Progenitor cell of endocrine pancreas (in vitro differentiated cells): ENCODE data around the gene IFNA6. TPM values are rescaled to one million over a fixed set of nuclear protein-coding genes. Genes with fewer than 3 reads are reported as not detected.
A peak's percentile ranks its signal among the peaks of the same experiment; 100 is the strongest.

Experiments
- DNase-seq: peaks from one replicate; pipeline ENCODE4 v3.0.0; 2021; ENCODE audit warnings: low spot score; ENCODE audit not compliant: unreplicated experiment
- H3K27ac Mint-ChIP-seq: 2 replicates; pipeline ENCODE4 v1.8.0; 2021; ENCODE audit warnings: mild to moderate bottlenecking, moderate library complexity, mixed read lengths
- H3K27me3 Mint-ChIP-seq: 2 replicates; pipeline ENCODE4 v1.8.0; 2021; ENCODE audit warnings: mixed read lengths
- H3K36me3 Mint-ChIP-seq: 2 replicates; pipeline ENCODE4 v1.8.0; 2022; ENCODE audit warnings: mixed read lengths; ENCODE audit not compliant: insufficient read depth
- H3K4me1 Mint-ChIP-seq: 2 replicates; pipeline ENCODE4 v1.8.0; 2021; ENCODE audit warnings: low read depth, mixed read lengths
- H3K4me3 Mint-ChIP-seq: 2 replicates; pipeline ENCODE4 v1.8.0; 2021; ENCODE audit warnings: low read depth, mild to moderate bottlenecking, moderate library complexity, mixed read lengths
- H3K9me3 Mint-ChIP-seq: 2 replicates; pipeline ENCODE4 v1.8.0; 2021; ENCODE audit warnings: low read depth, mixed read lengths
- total RNA-seq: library from RNA; stranded (reverse); gene quantifications from 2 replicates; pipeline ENCODE4 v1.2.1, GENCODE V29; 2021
- TF ChIP-seq, protein P1 (sequence below): fragments of 200-600 bp; sonication (generic); IDR thresholded peaks from one replicate; pipeline ENCODE4 v1.5.0; 2021; ENCODE audit warnings: antibody characterized with exemption, mild to moderate bottlenecking; ENCODE audit not compliant: unreplicated experiment

The IFNA6 gene
- total RNA-seq, 1 donor from 2014 or later = not detected

DNA sequence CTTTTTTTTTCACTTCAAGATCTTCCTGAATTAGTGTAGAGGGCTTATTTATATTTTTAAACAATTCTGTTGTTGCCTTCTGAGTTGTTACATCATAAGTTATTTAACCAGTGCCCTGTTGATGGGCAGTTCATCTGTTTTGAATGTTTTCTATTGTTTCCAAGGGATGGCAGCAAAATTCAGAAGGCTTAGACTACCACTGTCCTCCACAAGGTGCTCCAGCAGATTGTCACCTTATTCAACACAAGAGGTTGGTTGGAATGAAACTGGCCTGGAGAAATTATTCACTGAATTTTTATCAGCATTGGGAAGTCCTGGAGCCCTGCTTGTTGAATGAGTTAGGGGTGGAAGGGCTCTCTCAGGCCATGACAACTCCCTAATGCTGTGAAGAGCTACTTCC, 14.2 kb downstream of the IFNA6 start:
- H3K4me1 Mint-ChIP-seq = peaks cover 24% of the 10 kb centered on the region
- TF ChIP-seq, protein P1, sequence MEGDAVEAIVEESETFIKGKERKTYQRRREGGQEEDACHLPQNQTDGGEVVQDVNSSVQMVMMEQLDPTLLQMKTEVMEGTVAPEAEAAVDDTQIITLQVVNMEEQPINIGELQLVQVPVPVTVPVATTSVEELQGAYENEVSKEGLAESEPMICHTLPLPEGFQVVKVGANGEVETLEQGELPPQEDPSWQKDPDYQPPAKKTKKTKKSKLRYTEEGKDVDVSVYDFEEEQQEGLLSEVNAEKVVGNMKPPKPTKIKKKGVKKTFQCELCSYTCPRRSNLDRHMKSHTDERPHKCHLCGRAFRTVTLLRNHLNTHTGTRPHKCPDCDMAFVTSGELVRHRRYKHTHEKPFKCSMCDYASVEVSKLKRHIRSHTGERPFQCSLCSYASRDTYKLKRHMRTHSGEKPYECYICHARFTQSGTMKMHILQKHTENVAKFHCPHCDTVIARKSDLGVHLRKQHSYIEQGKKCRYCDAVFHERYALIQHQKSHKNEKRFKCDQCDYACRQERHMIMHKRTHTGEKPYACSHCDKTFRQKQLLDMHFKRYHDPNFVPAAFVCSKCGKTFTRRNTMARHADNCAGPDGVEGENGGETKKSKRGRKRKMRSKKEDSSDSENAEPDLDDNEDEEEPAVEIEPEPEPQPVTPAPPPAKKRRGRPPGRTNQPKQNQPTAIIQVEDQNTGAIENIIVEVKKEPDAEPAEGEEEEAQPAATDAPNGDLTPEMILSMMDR = no peak
- no peak for DNase-seq
- H3K36me3 Mint-ChIP-seq = peaks cover 13% of the 10 kb centered on the region
- no peaks in the 10 kb centered on the region for H3K9me3 Mint-ChIP-seq
- peaks cover 3% of the 10 kb centered on the region for H3K27me3 Mint-ChIP-seq
- H3K4me3 Mint-ChIP-seq = no peak overlapping the region
- no peak overlapping the region for H3K27ac Mint-ChIP-seq

DNA sequence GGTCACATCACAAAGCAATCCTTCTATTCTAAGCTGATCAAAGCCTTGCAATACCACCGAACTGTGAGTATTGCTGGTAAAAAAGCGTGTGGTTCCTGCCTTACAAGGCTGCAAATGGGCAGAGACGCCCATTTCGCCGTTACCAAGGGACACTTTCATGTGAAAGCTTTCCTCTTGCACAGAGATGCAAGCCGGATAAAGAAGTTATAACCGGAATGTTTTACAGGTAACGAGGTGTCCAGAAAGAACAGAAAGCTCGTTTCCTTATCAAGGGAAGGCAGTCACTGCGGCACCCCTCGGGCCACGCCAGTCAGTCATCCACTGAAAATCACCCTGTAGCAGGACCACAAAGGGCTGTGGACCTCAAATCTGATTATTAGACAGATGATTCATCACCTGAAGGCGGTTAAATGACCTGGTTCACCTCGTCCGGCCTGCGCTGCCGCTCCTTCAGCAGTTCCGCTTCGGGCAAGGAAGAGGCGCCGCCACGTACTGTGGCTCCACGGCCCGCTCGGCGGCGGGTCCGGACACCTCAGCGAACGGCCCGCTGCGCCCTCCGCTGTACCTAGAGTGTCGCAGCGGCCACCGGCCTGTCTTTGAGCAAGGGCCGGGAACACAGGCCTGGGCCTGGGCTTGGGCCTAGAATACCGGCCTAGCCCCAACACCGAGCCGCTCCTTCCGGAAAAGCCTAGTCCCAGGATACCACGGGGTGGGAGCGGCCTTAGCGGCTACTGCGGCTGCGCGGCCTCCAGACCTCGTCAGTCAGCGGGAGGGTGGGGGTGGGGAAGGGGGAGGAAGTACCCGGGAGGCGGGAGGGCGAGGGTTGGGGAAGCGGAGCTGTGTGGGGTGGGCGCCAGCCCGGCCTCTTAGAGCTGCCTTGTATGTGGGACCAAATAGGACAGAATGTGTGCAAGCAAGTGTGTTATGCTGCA, 15.7 kb downstream of the IFNA6 start, which contains the start of gene KLHL9:
KLHL9 (minus strand) TSS at position 704 of the 932 bp plus-strand sequence; CDS start at position 159, 545 bp downstream.
- peak within 1 kb of the TSS; percentile 92 for H3K4me3 Mint-ChIP-seq
- TF ChIP-seq, protein P1 = no peak

DNA sequence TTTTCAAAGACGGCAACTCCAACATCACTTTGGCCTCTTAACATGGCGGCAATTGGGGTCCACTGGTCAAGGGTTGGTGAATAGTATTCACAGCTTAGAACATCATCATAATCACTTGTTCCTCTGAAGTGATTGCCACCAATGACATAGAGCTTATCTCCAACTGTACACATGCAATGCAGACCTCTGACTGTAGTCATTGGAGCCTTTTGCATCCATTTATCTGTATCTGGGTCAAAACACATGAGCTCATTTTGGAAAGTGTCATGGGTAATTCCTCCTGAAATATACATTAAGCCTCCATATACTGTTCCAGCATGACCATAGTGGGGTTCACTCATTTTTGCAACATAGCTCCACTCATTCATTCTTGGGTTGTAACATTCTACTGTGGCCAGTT, 17.5 kb downstream of the IFNA6 start:
- TF ChIP-seq, protein P1 = no peak
- Mint-ChIP-seq H3K9me3 (no peaks in the 10 kb centered on the region), H3K27ac (no peak overlapping the region), H3K4me1 (peaks cover 27% of the 10 kb centered on the region), H3K36me3 (peaks cover 13% of the 10 kb centered on the region), H3K4me3 (peak overlapping the region; percentile 92), H3K27me3 (no peaks in the 10 kb centered on the region)
- DNase-seq = no peak

More for the DNA sequence above, 15.7 kb downstream of the IFNA6 start, which contains the start of gene KLHL9:
- Mint-ChIP-seq H3K27me3 (peaks cover 3% of the 10 kb centered on the region), H3K27ac (peak within 1 kb of the TSS; percentile 99), H3K36me3 (peaks cover 13% of the 10 kb centered on the region), H3K9me3 (no peaks in the 10 kb centered on the region), H3K4me1 (peaks cover 27% of the 10 kb centered on the region)
- peak; percentile 79 for DNase-seq

DNA sequence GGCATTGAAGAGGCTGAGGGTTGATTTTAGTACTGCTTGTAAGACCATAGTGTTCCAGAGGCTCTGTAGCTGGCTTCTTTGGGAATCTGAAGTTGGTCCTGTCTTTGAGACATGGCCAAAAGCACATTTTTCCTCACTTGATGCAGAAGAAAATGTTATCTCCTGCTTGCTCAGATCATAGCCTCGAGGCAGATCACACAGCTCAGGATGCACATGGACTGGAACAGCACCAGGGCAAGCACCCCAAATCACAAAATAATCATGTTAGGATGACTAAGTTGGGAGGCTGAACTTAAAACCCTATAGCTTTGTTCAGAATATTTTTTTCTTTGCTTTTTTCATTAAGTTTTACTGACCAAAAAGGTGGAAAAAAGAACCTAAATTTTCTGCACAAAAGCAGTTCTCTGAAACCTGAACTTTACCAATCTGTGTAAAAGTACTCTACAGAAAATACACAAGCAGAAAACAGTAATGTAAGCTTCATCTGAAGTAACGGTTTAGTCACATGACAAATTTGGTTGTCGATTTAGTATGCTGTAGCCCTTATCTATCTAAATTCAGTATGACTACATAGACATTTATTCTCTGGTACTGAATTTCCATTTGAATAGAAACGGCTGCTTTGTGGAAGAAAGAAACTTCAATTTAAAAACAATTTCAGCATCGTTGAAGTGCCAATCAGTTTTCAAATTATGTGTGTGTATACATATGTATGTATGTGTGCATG, 18.8 kb downstream of the IFNA6 start:
- TF ChIP-seq, protein P1 = no peak
- Mint-ChIP-seq H3K36me3 (peaks cover 13% of the 10 kb centered on the region), H3K27me3 (no peaks in the 10 kb centered on the region), H3K4me1 (peaks cover 27% of the 10 kb centered on the region), H3K27ac (no peak overlapping the region), H3K9me3 (no peaks in the 10 kb centered on the region), H3K4me3 (no peak overlapping the region)
- DNase-seq = no peak

DNA sequence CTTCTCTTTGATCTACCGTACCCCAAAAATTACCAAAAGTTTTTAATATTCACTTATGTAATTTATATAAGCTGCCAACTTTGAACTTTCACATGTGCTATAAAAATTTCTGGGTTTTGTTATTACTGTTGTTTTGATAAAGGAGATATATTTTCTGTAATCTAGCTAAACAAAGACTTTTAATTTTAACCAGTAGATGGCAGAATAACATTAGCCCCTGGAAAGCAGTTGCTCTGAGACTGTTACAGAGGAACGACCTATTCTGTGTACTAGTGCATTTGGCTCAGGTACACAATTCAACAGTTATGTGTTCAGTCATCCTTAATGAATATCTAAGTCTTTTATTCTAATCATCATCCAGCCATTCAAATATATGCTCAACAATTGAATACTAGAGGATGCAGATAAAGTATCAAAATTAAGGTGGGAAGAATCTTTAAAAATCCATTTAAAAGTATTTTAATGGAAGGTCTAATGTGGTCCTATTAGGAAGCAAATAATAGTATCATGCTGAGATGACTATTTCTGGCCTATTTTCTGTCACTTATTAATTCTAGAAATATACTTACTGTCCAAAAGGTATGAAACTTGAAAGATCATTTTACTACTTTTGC, 24.1 kb downstream of the IFNA6 start:
- H3K27me3 Mint-ChIP-seq = no peaks in the 10 kb centered on the region
- DNase-seq = no peak
- H3K9me3 Mint-ChIP-seq = no peaks in the 10 kb centered on the region
- TF ChIP-seq, protein P1 = peak; percentile 83
- peaks cover 3% of the 10 kb centered on the region for H3K36me3 Mint-ChIP-seq
- H3K4me1 Mint-ChIP-seq = peaks cover 4% of the 10 kb centered on the region
- no peak overlapping the region for H3K27ac Mint-ChIP-seq
- H3K4me3 Mint-ChIP-seq = no peak overlapping the region
